Ascending aorta (tissue), 2 donors: ENCODE measurements around the gene NACC2. TPM values are rescaled to one million over a fixed set of nuclear protein-coding genes. Genes with fewer than 3 reads are reported as not detected.

Source experiments
- DNase-seq, 2 donors: peaks; one replicate each; pipeline ENCODE4 v3.0.0-alpha.2; 2019; ENCODE audit warnings: low spot score in 2 of 2
- H3K27ac ChIP-seq, 2 donors: fragments of 200-600 bp; sonication (generic); one replicate each; pipeline ENCODE4 v1.5.1; 2016 to 2017; ENCODE audit warnings: mild to moderate bottlenecking in 1 of 2
- H3K27me3 ChIP-seq: fragments of 200-600 bp; sonication (generic); one replicate; pipeline ENCODE4 v1.5.1; 2017
- H3K36me3 ChIP-seq, 2 donors: fragments of 200-600 bp; sonication (generic); one replicate each; pipeline ENCODE4 v1.5.1; 2016
- H3K4me1 ChIP-seq, 2 donors: fragments of 200-600 bp; sonication (generic); one replicate each; pipeline ENCODE4 v1.5.1; 2016 to 2017; ENCODE audit warnings: mild to moderate bottlenecking in 1 of 2
- H3K4me3 ChIP-seq, 2 donors: fragments of 200-600 bp; sonication (generic); one replicate each; pipeline ENCODE4 v1.5.1; 2016 to 2017; ENCODE audit warnings: mild to moderate bottlenecking in 1 of 2
- H3K9me3 ChIP-seq, 2 donors: fragments of 200-600 bp; sonication (generic); one replicate each; pipeline ENCODE4 v1.5.1; 2016
- CTCF ChIP-seq, 3 experiments: fragments of 200-600 bp in 2 of 3; fragments of 450-650 bp in 1 of 3; sonication (generic) in 2 of 3; IDR thresholded peaks; one replicate each; pipeline ENCODE4 v1.5.1; 2016 to 2019; ENCODE audit warnings: antibody characterized with exemption in 3 of 3, mild to moderate bottlenecking in 1 of 3, moderate library complexity in 1 of 3
- intact Hi-C: fragments of 100-400 bp; cut with DNase I; formaldehyde crosslinking; loops from one replicate; pipeline ENCODE4 v1.15.1; 2023
- total RNA-seq: library from RNA; depleted of rRNA; stranded (reverse); fragments of >200 nt; gene quantifications from one replicate; pipeline ENCODE4 v1.1.0, GENCODE V29; 2016

NACC2 gene
- total RNA-seq, 1 donor from 2014 or later, result 72.2 TPM

GRCh38 chr9:136131629-136132511, 36.8 kb upstream of the NACC2 start:
- Histone ChIP-seq H3K36me3 (no peaks in the 10 kb centered on the region), H3K27ac (no peak overlapping the region), H3K4me1 (peaks cover 4% of the 10 kb centered on the region in 2 donors), H3K4me3 (no peak overlapping the region), H3K27me3 (peaks cover 18% of the 10 kb centered on the region), H3K9me3 (no peaks in the 10 kb centered on the region)
- intact Hi-C loops, result no loop called here
- no peak for TF ChIP-seq CTCF (IDR thresholded peaks at IDR 0.05)
- DNase-seq, result no peak

GRCh38 chr9:136129176-136129575, 34.1 kb upstream of the NACC2 start:
- intact Hi-C loops, result no loop called here
- H3K27me3 ChIP-seq, result peaks cover 9% of the 10 kb centered on the region

GRCh38 chr9:136128436-136128835, 33.3 kb upstream of the NACC2 start:
- intact Hi-C loops, result no loop called here
- H3K4me1 ChIP-seq, result peaks cover 3 to 4% of the 10 kb centered on the region in 2 donors
- DNase-seq, result no peak
- no peak for TF ChIP-seq CTCF (IDR thresholded peaks at IDR 0.05)
- no peak overlapping the region for H3K4me3 ChIP-seq
- no peaks in the 10 kb centered on the region for H3K36me3 ChIP-seq
- no peaks in the 10 kb centered on the region for H3K9me3 ChIP-seq
- no peak overlapping the region for H3K27ac ChIP-seq
- peaks cover 5% of the 10 kb centered on the region for H3K27me3 ChIP-seq

More at GRCh38 chr9:136129176-136129575, 34.1 kb upstream of the NACC2 start:
- Histone ChIP-seq H3K36me3 (no peaks in the 10 kb centered on the region), H3K9me3 (no peaks in the 10 kb centered on the region), H3K4me3 (no peak overlapping the region), H3K4me1 (peaks cover 4% of the 10 kb centered on the region in 2 donors), H3K27ac (no peak overlapping the region)
- DNase-seq, result no peak
- TF ChIP-seq CTCF (IDR thresholded peaks at IDR 0.05), result no peak

GRCh38 chr9:136127313-136127712, 32.2 kb upstream of the NACC2 start:
- no peak for TF ChIP-seq CTCF (IDR thresholded peaks at IDR 0.05)
- Histone ChIP-seq H3K27me3 (no peaks in the 10 kb centered on the region), H3K9me3 (no peaks in the 10 kb centered on the region), H3K27ac (no peak overlapping the region), H3K4me3 (no peak overlapping the region), H3K4me1 (peaks cover 0 to 6% of the 10 kb centered on the region in 2 donors), H3K36me3 (no peaks in the 10 kb centered on the region)
- no peak for DNase-seq
- intact Hi-C loops, result no loop called here

- intact Hi-C loops, result no loop called here
- Histone ChIP-seq H3K9me3 (no peaks in the 10 kb centered on the region), H3K27me3 (no peaks in the 10 kb centered on the region), H3K27ac (no peak overlapping the region), H3K36me3 (no peaks in the 10 kb centered on the region), H3K4me1 (peaks cover 0 to 9% of the 10 kb centered on the region in 2 donors), H3K4me3 (no peak overlapping the region)
- TF ChIP-seq CTCF (IDR thresholded peaks at IDR 0.05), result no peak
- DNase-seq, result no peak
Observed at GRCh38 chr9:136124976-136125692, 30.0 kb upstream of the NACC2 start.
